Measurements from ENCODE around the gene TCF7L1.
"Not testable (repeated sequence)": the region's sequence is repeated elsewhere in the genome, so short reads cannot be mapped to it uniquely, and the experiment has no call there.

TCF7L1 gene

DNA sequence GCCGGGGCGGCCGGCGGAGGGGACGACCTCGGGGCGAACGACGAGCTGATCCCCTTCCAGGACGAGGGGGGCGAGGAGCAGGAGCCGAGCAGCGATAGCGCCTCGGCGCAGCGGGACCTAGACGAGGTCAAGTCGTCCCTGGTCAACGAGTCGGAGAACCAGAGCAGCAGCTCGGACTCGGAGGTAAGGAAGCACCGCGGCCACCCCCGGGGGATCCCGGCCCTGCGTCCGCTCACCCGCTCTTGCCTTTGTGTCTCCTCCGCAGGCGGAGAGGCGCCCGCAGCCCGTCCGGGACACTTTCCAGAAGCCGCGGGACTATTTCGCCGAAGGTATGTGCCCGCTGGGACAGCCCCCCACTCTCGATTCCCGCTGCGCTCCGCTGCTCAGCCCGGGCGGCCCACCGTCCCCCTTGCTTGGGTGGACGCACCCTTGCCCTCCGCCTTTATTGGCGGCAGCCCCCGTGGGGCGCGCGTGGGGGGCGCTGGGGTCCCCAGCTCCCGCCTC is 611 bp downstream of the TCF7L1 start:
- peak; percentile 2 for DNase-seq (ENCODE audit: low read depth)

DNA sequence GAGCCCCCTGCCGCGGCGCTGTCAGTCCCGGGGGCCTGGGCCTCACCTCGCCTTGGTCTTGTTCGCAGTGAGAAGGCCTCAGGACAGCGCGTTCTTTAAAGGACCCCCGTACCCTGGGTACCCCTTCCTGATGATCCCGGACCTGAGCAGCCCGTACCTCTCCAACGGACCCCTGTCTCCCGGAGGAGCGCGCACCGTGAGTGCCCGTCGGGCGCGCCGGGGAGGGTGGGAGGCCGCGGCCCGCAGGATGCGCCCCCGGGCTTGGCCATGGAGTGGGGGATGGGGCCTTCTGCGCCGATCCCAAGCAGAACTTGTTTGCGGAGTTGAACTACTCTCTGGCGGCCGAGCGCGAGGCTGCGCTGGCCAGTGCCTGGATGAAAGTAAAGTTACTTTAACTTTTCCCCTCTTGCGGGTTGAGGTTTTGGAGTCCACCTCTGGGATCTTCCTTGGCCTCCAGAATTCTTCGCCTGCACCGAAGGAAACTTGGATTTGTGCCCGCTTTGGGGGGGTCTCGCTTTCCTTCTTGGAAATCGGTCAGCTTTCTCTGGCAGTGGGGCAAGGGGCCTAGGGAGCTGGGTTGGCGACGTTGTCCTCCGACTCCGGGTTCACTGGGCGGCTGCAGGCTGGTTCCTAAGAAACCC is 1.2 kb downstream of the TCF7L1 start:
- DNase-seq (ENCODE audit: low read depth), result no peak

DNA sequence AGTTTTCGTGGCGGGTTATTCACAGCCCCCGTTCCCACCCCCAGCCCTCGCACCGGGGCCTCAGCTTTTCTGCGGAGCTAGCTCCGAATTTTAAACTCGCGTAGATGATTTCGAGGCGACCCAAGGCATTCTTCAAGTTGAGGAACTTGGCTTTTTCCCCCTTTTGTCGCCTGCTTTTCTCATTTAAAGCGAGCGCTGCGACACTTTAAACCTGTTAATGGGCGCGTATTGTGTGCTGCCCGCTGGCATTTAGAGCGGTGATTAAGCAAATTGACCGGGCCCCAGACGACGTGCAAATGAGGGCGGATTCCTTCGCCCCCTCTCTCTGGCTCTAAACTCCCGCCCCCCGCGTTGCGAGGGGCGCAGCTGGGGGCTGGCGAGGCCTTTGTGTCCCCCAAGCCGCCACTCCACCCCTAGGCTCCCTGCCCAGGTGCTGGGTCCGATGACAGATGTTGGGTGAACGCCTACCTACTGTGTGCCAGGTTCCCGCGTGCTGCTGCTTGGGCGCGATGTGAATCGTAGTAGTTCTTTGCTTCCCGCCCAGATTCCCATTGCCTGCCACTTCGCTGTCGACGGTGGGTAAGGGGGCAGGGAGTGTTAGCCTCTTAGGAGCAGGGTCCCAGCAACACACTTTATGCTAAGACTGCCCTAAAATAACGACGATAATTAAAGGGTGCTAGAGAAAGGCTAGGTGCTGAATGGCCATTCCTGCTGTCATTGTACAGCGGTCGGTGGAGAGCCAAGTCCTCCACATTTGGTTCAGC is 1.9 kb downstream of the TCF7L1 start:
- DNase-seq (ENCODE audit: low read depth), result no peak

DNA sequence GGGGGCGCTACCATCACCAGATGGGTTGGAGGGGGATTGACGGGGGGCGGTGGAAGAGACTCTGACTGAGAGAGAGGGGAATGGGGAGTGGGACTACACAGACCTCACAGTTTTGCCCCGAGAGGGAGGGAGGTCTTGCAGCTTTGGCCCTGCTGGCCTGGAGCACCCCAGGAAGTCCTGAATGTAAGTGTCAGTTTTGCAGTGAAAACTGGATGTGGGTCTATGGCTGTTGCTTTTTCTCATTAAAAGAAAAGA is 2.4 kb downstream of the TCF7L1 start:
- DNase-seq (ENCODE audit: low read depth), result no peak

DNA sequence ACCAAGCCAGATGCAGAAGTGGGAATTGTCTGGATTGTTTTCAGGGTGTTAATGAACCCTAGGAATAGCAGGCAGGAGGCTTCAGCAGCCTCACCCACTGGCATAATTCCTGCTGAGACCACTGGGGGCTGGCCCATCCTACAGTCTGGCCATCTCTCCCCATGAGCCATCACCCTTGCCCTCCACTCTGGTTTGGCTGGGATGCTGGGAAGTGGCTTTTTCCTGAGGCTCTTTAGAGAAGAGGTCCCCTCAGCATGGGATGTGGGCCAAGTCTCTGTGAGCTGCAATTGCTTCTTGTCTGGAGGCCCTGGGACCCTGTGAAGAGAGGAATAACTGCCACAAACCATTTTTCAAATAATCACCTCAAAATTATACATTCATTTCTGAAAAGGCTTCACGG is 4.0 kb downstream of the TCF7L1 start:
- DNase-seq (ENCODE audit: low read depth), result no peak

DNA sequence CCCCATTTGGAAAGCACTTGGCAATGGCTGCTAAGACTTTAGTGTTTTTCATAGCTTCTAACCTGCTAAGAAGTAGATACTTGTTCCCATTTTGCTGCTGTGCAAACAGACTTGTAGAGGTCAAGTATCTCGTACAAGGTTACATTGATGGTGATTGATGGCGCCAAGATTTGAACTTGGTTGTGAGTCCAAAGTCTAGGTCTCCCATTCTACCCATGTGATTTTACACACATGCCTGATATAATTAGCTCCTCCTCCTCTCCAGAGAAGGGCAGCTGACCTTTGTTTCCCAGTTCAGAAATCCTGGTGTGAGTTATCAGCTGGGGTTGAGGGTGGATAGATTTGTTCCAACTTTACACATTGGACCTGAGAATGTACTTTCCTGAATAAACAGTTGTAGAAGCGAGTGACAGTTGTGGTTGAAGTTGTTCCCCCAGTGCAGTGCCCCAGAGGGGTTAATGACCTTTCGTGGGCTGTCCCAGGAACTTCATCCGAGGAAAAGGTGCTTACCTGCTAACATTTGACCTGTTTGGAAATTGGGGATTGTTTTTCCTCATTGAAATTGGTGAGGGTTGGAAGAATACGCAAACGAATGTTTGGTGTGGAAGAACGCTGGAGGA is 10.4 kb downstream of the TCF7L1 start:
- DNase-seq (ENCODE audit: low read depth), result no peak

DNA sequence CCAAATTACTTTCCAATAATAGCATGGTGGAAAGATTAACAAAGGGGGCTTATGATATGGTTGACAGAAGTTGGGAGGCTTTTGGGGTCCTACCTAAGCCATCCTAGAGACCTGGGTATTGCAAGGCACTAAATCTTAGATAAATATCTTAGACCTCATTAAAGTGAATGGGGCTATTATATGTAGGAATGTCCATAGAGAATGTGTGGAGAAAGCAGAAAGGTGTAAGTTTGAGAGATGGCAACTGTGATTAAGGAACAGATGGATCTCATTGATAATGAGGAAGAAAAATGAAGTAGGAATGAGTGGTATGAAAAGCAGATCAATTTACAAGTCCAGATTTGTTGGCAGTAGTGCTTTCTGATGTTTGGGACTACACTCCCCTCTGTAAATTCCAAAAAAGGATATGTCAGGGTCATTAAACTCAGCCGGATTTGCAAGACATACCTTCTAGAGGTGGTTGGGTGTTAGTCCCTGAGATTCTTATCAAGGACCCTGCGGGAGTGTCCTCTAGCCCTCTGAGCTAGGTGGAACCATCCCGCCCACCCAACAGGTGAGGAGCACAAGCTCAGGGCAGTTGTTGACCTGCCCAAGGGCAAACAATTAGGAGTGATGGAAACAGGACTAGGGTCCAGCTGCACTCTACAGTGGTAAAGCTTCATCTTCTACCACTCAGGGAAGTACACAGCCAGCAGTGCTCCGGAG is 12.1 kb downstream of the TCF7L1 start:
- no peak for DNase-seq (ENCODE audit: low read depth)

DNA sequence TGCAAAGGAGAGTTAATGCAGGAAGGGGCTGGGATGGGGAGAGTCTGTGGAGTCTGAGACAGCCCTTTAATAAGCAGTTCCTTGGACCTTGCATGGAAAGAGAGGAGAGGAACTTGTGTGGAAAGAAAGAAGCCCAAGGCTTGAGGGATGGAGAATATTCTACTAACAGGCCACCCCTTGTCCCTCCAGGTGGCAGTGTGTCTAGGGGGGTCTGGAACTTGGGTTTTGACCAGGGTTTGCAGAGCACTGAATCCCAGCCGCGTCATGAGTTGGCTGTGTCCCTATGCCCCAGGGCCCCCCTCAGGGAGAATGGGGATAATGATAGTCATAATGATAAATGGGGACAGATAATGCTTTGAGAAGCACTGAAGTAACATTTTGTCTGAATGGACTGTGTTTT is 15.0 kb downstream of the TCF7L1 start:
- no peak for DNase-seq (ENCODE audit: low read depth)

DNA sequence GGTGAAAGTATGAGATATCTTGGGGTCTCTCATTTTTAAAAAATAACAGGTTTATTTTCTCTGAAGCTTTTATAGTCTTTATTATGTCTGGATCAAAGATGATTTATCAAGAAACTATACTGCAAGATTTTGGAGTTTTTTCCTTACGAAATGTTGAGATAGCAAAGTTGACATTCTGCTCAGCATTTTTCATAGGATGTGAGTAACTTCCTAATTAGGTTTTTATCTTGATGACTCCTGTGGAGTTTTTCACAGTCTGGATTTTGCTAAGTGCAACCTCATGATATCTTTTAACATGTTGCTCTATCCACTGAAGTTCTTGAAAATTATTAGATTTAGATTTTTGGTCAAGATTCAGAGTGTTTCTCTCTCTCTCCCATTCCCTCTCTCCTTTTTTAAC is 17.8 kb downstream of the TCF7L1 start:
- no peak for DNase-seq (ENCODE audit: low read depth)

DNA sequence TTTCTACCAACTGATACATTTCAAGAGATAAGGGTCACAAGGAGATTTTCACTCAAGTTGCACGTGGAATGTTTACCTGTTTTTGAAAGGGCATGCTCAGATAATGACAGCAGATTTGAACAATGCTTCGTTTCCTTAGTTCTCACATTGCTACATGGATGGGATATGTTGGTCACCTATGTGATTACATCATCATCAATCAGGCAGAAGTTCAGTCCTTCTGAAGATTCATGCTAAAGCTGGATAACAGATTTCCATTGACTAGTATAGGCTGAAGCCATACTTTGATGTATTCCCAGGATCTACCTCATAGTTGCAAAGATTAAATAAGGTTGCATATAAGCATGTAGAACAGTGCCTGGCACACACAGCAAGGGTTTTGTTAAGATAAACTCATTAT is 19.7 kb downstream of the TCF7L1 start:
- DNase-seq (ENCODE audit: low read depth), result no peak

DNA sequence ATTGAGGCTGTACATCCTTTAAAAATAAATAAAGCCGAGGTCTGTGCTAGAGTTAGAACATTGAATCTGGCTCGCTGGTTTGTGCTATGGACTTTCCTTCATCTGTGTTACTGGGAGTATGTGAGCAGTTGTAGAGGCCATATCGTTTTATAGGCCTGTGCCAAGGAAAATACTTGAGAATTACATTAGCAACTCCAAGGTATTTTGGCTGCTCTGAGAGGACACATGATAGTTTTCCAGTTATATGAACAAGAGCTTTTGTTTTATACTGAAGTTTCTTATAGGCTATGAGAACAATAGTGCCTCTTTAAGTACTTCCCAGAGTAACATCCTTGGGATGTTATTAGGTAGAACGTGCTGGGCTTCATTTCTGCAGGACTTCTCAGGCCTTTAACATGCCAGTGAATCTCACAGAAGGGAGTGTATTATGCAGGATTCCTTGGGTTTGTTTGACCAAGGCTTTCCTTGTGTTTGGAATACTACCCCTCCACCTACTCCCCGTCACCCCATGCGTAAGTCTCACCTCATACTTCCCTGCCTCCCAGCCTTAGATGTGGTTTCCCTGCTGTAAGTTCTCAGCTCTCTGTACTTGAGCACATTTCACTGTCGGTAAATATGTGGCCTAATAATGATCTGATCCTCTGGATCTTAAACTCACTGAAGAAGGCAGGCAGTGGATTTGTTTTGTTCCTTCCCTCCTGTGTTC is 21.0 kb downstream of the TCF7L1 start:
- no peak for DNase-seq (ENCODE audit: low read depth)

DNA sequence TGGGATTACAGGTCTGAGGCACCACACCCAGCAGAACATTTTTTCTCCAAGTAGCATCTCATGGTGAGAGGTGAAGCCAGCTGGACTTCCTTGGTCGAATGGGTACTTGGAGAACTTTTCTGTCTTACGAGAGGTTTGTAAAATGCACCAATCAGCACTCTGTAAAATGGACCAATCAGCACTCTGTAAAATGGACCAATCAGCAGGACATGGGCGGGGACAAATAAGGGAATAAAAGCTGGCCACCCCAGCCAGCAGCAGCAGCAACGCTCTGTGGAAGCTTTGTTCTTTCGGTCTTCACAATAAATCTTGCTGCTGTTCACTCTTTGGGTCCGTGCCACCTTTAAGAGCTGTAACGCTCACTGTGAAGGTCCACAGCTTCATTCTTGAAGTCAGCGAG is 21.9 kb downstream of the TCF7L1 start:
- DNase-seq (ENCODE audit: low read depth), result not testable (repeated sequence)

DNA sequence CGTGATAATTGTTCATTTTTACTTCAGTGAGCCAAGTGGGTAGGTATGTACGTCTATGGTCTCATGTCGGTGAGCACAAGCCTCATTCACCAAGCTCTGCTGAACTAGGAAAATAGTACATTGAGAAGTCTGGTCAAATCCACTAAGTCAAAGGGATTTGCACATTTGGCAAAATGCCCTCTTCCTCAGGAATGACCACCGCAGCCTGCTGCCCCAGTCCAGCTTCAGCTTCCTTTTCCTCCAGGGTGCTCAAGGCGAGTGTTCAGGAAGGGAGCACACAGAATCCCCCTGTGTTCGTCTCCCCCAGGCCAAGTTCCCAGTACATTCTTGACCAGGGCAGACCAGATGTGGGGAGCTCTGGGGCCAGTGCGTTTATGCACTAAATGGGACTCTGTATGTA is 23.0 kb downstream of the TCF7L1 start:
- no peak for DNase-seq (ENCODE audit: low read depth)

DNA sequence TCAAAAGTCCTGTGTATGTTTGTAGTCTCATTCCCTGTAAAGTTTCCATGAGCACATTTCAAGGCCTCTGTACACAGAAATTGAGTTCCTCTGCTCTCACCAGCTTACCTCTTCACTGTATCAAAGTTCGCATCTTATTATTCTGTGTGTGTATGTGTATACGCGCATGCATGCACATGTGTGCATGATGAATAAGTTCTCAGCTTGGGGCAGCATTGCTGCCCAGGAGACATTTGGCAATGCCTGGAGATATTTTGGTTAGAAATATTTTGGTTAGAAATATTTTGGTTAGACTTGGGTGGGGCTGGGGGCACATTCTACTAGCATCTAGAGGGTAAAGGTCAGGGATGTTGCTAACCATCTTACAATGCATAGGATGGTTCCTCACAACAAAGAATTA is 23.4 kb downstream of the TCF7L1 start:
- no peak for DNase-seq (ENCODE audit: low read depth)

DNA sequence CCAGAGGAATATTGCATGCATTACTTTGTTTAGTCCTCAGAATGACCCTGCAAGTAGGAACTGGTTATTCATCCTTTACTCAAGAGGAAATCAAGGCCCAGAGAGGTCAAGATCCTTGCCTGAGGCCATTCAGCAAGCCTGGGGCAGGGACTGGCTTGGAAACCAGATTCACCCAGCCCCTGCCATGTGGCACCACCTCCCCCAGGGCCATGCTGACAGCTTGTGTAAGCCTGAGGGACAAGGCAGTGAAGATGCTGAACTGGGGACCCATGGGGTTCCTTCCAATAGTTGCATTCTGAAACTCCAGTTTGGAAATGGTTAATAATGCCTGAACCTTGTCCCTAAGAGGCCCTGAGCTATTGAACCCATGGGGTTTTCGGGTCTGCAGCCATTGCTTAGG is 24.2 kb downstream of the TCF7L1 start:
- no peak for DNase-seq (ENCODE audit: low read depth)

DNA sequence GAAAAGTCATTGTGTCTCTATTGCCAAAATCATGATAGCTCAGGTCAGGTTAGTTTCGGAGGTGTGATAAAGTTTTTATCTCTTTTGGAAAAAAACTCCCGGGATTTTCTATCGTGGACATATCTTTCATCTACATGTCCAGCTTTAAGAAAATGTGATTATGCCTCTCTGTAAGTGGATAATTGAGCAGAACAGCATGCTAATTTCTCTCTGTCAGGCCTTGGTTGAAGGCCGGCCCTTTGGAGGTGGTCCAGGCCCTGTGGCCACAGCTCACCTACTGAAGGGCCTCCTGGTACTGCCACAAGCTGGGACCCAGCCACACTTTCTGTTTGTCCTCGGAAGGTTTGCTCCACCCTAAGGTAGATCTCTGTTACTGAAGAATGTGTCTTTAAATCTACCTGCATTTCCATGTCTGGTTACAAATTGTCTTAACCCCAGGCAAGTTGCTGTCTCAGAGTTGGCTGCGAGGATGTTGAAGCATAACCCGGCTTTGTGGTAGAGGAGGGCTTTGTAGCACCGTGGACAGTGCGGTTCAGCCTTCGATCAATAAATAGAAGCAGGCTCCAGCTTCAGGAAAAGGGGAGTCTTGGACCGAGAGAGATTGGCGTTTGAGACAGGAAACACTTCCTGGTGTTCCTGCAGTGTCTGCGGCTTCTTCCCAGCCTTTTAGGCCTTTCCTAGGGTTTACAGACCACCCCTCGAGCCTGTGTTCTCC is 25.5 kb downstream of the TCF7L1 start:
- no peak for DNase-seq (ENCODE audit: low read depth)

DNA sequence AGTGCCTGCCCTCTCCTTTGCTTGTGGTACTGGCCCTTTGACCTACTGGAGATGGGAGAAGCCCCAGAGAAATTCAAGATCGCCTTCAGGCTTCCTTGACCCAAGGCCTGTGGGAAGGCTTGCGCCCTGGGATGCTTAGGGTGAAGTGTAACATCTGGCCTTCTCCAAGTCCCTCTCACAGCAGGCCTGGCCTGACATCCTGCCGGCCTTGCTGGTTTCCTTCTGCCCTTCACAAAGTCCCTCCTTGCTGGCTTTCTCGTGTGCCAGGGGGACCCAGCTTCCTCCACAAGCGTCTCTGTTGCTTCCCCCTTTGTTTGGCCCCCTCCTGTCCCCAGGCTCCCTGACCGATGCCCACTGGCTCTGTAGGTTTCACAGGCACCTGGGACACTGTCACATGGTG is 26.4 kb downstream of the TCF7L1 start:
- DNase-seq (ENCODE audit: low read depth), result no peak

DNA sequence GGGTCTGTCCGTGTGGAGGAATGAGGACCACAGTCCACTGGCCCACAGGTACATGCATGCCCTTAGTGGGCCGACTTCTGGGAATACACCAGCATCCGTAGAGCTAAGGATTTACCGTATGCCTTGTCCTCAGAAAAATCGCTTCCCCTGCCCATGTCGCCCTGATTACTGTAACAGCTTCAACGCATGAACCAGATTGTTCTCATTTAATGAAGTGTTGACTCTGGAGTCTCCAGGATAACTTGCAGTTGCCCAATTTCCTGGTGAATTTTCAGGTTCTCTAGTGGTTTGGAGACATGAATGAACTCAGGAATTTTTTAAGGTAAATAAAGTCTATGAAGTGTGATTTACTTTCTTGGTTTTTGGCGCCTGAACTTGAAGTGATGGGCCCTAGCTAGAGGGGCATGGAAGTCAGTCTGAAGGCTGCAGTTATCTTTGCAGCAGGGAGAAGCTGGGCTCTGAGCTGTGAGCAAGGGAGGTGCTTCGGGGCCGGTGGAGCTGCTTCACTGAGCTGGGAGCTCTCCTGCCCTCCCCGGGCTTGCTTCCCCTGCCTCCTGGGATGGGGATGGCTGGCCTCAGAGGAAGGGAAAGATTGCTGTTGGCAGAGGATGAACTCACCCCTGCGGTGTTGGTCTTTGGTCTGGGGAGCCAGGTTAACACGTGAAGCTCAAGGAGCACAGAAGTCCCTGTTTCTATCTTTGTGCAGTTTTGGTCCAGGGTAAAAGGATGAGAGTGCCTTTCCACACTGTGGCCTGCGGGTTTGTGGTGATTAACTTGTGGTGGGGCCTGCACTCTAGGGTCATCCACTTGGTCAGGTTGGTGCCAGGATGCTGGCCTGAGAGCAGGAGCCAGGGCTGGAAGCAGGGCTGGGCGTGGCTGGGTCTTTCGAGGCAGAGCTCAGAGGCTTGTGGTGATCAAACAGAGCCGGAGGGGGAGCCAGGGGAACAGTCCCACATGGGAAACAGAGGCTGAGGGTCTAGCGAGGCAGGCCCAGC is 28.1 kb downstream of the TCF7L1 start:
- DNase-seq (ENCODE audit: low read depth), result no peak

DNA sequence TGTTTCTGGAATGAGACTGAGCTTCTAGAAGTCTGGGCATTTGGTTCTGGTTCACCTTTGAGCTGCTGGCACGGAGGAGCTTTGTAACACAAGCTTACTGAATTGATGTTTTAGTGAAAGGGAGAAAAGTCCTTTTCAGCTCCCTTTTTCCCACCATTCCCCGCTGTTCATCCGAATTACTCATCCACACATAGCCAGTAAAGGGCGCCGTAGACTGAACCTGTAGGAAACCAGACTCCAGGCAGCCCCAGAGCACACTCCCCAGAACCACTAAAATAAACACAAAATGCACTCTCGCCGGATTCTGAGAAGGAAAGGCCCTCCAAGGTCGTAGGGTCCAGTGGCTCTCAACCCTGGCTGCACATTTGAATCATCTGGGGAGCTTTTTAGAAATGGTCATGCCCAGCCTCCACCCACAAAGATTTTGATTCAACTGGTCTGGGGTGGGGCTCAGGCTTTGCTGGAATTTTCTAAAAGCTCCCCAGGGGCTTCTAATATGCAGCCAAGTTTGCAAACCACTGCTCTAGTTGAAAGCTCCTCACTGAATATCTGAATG is 29.6 kb downstream of the TCF7L1 start:
- no peak for DNase-seq (ENCODE audit: low read depth)

DNA sequence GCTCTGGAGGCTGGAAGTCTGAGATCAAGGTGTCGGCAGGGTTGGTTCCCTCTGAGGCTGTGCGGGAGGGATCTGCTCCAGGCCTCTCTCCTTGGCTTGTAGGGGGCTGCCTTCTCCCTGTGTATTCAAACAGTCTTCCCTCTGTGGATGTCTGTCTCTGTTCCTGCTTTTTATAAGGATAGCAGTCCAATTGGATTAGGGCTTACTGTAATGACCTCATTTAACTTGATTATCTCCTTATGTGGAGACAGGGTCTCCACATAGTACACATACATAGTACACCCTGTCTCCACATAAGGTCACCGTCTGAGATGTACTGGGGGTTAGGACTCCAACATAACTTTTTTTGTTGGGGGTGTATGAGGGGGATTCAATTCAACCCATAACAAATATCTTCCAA is 30.5 kb downstream of the TCF7L1 start:
- no peak for DNase-seq (ENCODE audit: low read depth)
